GM23338 (cell line): ENCODE measurements around the gene GRID1.

ENCODE experiments used
- EZH2 ChIP-seq: fragments of 200-600 bp; sonication (generic); IDR thresholded peaks from one replicate; pipeline ENCODE4 v1.8.0; 2017; ENCODE audit warnings: antibody characterized with exemption, mild to moderate bottlenecking, low read depth; ENCODE audit not compliant: unreplicated experiment
- EZH2phosphoT487 ChIP-seq: fragments of 200-600 bp; sonication (generic); IDR thresholded peaks from one replicate; pipeline ENCODE4 v1.8.1; 2018; ENCODE audit warnings: antibody characterized with exemption; ENCODE audit not compliant: unreplicated experiment
- POLR2AphosphoS5 ChIP-seq: IDR thresholded peaks from 2 replicates; pipeline ENCODE4 v1.6.1; 2016; ENCODE audit warnings: antibody characterized with exemption, low read depth
- TF ChIP-seq, protein P1 (sequence below): IDR thresholded peaks from one replicate; pipeline ENCODE4 v1.6.1; 2018; ENCODE audit warnings: antibody characterized with exemption; ENCODE audit not compliant: unreplicated experiment
- TF ChIP-seq, protein P2 (sequence below), 2 experiments: fragments of 200-600 bp in 1 of 2; sonication (generic) in 1 of 2; conservative IDR thresholded peaks; 2 replicates each; pipeline versions ENCODE4 v1.5.1 to v1.6.1; 2016 to 2017; ENCODE audit warnings: antibody characterized with exemption in 2 of 2, low read depth in 2 of 2, mild to moderate bottlenecking in 2 of 2, moderate library complexity in 1 of 2
- TF ChIP-seq, protein P3 (sequence below): IDR thresholded peaks from 2 replicates; pipeline ENCODE4 v1.6.1; 2016; ENCODE audit warnings: antibody characterized with exemption

DNA sequence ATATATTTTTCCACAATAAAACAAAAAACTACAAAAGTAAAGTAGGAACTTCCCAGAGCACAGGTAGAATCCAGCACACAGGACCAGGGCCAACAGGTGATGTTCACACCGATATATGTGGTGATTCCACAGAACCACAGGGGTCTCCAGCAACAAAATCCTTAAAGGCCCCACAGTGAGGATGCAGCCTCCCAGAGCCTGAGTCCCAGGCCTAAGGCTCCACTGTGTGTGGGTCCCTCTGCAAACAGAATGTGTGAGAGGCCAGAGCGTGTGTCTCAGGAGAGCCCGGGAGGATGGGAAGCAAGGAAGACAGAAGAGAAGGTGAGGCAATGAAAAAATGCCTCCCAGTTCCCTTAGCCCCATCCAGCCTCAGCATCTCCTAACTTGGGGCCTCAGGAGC, 173.9 kb downstream of the GRID1 start:
- TF ChIP-seq, protein P1, sequence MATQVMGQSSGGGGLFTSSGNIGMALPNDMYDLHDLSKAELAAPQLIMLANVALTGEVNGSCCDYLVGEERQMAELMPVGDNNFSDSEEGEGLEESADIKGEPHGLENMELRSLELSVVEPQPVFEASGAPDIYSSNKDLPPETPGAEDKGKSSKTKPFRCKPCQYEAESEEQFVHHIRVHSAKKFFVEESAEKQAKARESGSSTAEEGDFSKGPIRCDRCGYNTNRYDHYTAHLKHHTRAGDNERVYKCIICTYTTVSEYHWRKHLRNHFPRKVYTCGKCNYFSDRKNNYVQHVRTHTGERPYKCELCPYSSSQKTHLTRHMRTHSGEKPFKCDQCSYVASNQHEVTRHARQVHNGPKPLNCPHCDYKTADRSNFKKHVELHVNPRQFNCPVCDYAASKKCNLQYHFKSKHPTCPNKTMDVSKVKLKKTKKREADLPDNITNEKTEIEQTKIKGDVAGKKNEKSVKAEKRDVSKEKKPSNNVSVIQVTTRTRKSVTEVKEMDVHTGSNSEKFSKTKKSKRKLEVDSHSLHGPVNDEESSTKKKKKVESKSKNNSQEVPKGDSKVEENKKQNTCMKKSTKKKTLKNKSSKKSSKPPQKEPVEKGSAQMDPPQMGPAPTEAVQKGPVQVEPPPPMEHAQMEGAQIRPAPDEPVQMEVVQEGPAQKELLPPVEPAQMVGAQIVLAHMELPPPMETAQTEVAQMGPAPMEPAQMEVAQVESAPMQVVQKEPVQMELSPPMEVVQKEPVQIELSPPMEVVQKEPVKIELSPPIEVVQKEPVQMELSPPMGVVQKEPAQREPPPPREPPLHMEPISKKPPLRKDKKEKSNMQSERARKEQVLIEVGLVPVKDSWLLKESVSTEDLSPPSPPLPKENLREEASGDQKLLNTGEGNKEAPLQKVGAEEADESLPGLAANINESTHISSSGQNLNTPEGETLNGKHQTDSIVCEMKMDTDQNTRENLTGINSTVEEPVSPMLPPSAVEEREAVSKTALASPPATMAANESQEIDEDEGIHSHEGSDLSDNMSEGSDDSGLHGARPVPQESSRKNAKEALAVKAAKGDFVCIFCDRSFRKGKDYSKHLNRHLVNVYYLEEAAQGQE, result no peak
- TF ChIP-seq EZH2phosphoT487, result no peak
- TF ChIP-seq, protein P2, sequence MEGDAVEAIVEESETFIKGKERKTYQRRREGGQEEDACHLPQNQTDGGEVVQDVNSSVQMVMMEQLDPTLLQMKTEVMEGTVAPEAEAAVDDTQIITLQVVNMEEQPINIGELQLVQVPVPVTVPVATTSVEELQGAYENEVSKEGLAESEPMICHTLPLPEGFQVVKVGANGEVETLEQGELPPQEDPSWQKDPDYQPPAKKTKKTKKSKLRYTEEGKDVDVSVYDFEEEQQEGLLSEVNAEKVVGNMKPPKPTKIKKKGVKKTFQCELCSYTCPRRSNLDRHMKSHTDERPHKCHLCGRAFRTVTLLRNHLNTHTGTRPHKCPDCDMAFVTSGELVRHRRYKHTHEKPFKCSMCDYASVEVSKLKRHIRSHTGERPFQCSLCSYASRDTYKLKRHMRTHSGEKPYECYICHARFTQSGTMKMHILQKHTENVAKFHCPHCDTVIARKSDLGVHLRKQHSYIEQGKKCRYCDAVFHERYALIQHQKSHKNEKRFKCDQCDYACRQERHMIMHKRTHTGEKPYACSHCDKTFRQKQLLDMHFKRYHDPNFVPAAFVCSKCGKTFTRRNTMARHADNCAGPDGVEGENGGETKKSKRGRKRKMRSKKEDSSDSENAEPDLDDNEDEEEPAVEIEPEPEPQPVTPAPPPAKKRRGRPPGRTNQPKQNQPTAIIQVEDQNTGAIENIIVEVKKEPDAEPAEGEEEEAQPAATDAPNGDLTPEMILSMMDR (conservative IDR thresholded peaks at IDR 0.05; ENCODE audit: low read depth in 2 of 2), result no peak
- no peak for TF ChIP-seq POLR2AphosphoS5
- no peak for TF ChIP-seq EZH2
- TF ChIP-seq, protein P3, sequence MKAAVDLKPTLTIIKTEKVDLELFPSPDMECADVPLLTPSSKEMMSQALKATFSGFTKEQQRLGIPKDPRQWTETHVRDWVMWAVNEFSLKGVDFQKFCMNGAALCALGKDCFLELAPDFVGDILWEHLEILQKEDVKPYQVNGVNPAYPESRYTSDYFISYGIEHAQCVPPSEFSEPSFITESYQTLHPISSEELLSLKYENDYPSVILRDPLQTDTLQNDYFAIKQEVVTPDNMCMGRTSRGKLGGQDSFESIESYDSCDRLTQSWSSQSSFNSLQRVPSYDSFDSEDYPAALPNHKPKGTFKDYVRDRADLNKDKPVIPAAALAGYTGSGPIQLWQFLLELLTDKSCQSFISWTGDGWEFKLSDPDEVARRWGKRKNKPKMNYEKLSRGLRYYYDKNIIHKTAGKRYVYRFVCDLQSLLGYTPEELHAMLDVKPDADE, result no peak
